GM23338 (cell line): ENCODE data around the gene CABLES2. TPM values are rescaled to one million over a fixed set of nuclear protein-coding genes. Genes with fewer than 3 reads are reported as not detected.

Experiments
- ATAC-seq: fragments of 200-7000 bp; cut with Tn5 transposase; 3 replicates; pipeline ENCODE4 v1.9.1; 2020
- DNase-seq: peaks from one replicate; pipeline ENCODE4 v3.0.0-alpha.2; 2015; ENCODE audit warnings: low spot score
- H2AFZ ChIP-seq: fragments of 200-600 bp; sonication (generic); 2 replicates; pipeline ENCODE4 v1.8.0; 2016; ENCODE audit warnings: antibody characterized with exemption, mild to moderate bottlenecking, moderate library complexity
- H3F3A ChIP-seq: fragments of 200-600 bp; sonication (generic); replicated peaks from 2 replicates; pipeline ENCODE4 v1.8.0; 2017; ENCODE audit warnings: antibody characterized with exemption, mixed run types, low read depth
- H3K27ac ChIP-seq: fragments of 200-600 bp; sonication (generic); 2 replicates; pipeline ENCODE4 v1.6.1; 2016; ENCODE audit warnings: low read depth
- H3K27me3 ChIP-seq: fragments of 200-600 bp; sonication (generic); 2 replicates; pipeline ENCODE4 v1.8.0; 2016; ENCODE audit warnings: mild to moderate bottlenecking, mixed run types, moderate library complexity; ENCODE audit not compliant: insufficient read depth
- H3K36me3 ChIP-seq: fragments of 200-600 bp; sonication (generic); 2 replicates; pipeline ENCODE4 v1.8.0; 2016; ENCODE audit warnings: mild to moderate bottlenecking; ENCODE audit not compliant: insufficient read depth
- H3K4me1 ChIP-seq: fragments of 200-600 bp; sonication (generic); 2 replicates; pipeline ENCODE4 v1.8.0; 2016; ENCODE audit warnings: mild to moderate bottlenecking, moderate library complexity; ENCODE audit not compliant: insufficient read depth
- H3K4me2 ChIP-seq: fragments of 200-600 bp; sonication (generic); 2 replicates; pipeline ENCODE4 v1.7.1; 2017; ENCODE audit warnings: mixed run types
- H3K4me3 ChIP-seq: fragments of 200-600 bp; sonication (generic); 2 replicates; pipeline ENCODE4 v1.6.1; 2016; ENCODE audit warnings: mixed run types
- H3K79me2 ChIP-seq: fragments of 200-600 bp; sonication (generic); replicated peaks from 2 replicates; pipeline ENCODE4 v1.8.0; 2017; ENCODE audit warnings: mild to moderate bottlenecking; ENCODE audit not compliant: insufficient read depth
- H3K9me2 ChIP-seq: fragments of 200-600 bp; sonication (generic); 2 replicates; pipeline ENCODE4 v1.8.0; 2017; ENCODE audit not compliant: insufficient read depth
- H4K20me1 ChIP-seq: fragments of 200-600 bp; sonication (generic); replicated peaks from 2 replicates; pipeline ENCODE4 v1.8.0; 2017; ENCODE audit warnings: mild to moderate bottlenecking; ENCODE audit not compliant: insufficient read depth
- H3K27ac Mint-ChIP-seq: 2 replicates; pipeline ENCODE4 v1.8.0; 2020; ENCODE audit warnings: inconsistent platforms, mild to moderate bottlenecking, moderate library complexity, mixed read lengths
- H3K27me3 Mint-ChIP-seq: 3 replicates; pipeline ENCODE4 v1.8.0; 2022; ENCODE audit warnings: low read depth, mild to moderate bottlenecking, moderate library complexity, mixed read lengths, inconsistent platforms; ENCODE audit not compliant: insufficient read depth, poor library complexity
- H3K36me3 Mint-ChIP-seq: 3 replicates; pipeline ENCODE4 v1.8.0; 2021; ENCODE audit warnings: low read depth, mild to moderate bottlenecking, inconsistent platforms, moderate library complexity, mixed read lengths
- H3K4me1 Mint-ChIP-seq: 3 replicates; pipeline ENCODE4 v1.8.0; 2020; ENCODE audit warnings: mild to moderate bottlenecking, inconsistent platforms, mixed read lengths
- H3K4me3 Mint-ChIP-seq: 3 replicates; pipeline ENCODE4 v1.8.0; 2021; ENCODE audit warnings: moderate library complexity, mild to moderate bottlenecking, inconsistent platforms, mixed read lengths
- H3K9me3 Mint-ChIP-seq: 3 replicates; pipeline ENCODE4 v1.8.0; 2020; ENCODE audit warnings: moderate library complexity, mild to moderate bottlenecking, inconsistent platforms, mixed read lengths
- CREB1 ChIP-seq: fragments of 250-450 bp; sonication (Bioruptor Pico); IDR thresholded peaks from 2 replicates; pipeline ENCODE4 v1.5.0; 2020; ENCODE audit warnings: low read depth, mild to moderate bottlenecking, moderate library complexity
- CTCF ChIP-seq, 2 experiments: fragments of 200-600 bp in 1 of 2; sonication (generic) in 1 of 2; conservative IDR thresholded peaks; 2 replicates each; pipeline versions ENCODE4 v1.5.1 to v1.6.1; 2016 to 2017; ENCODE audit warnings: antibody characterized with exemption in 2 of 2, low read depth in 2 of 2, mild to moderate bottlenecking in 2 of 2, moderate library complexity in 1 of 2
- ETS1 ChIP-seq: IDR thresholded peaks from 2 replicates; pipeline ENCODE4 v1.6.1; 2016; ENCODE audit warnings: antibody characterized with exemption
- EZH2 ChIP-seq: fragments of 200-600 bp; sonication (generic); IDR thresholded peaks from one replicate; pipeline ENCODE4 v1.8.0; 2017; ENCODE audit warnings: antibody characterized with exemption, mild to moderate bottlenecking, low read depth; ENCODE audit not compliant: unreplicated experiment
- EZH2phosphoT487 ChIP-seq: fragments of 200-600 bp; sonication (generic); IDR thresholded peaks from one replicate; pipeline ENCODE4 v1.8.1; 2018; ENCODE audit warnings: antibody characterized with exemption; ENCODE audit not compliant: unreplicated experiment
- JUNB ChIP-seq: IDR thresholded peaks from one replicate; pipeline ENCODE4 v1.6.1; 2016; ENCODE audit warnings: antibody characterized with exemption; ENCODE audit not compliant: unreplicated experiment
- NANOG ChIP-seq: IDR thresholded peaks from 2 replicates; pipeline ENCODE4 v1.6.1; 2016; ENCODE audit warnings: antibody characterized with exemption, borderline replicate concordance
- POLR2AphosphoS5 ChIP-seq: IDR thresholded peaks from 2 replicates; pipeline ENCODE4 v1.6.1; 2016; ENCODE audit warnings: antibody characterized with exemption, low read depth
- REST ChIP-seq: IDR thresholded peaks from one replicate; pipeline ENCODE4 v1.6.1; 2018; ENCODE audit warnings: antibody characterized with exemption; ENCODE audit not compliant: unreplicated experiment
- ZNF114 ChIP-seq: fragments of 250-450 bp; sonication (Bioruptor Pico); IDR thresholded peaks from 2 replicates; pipeline ENCODE4 v1.5.0; 2020; ENCODE audit warnings: mild to moderate bottlenecking, moderate library complexity
- ZNF331 ChIP-seq: fragments of 250-450 bp; sonication (Bioruptor Pico); IDR thresholded peaks from 2 replicates; pipeline ENCODE4 v1.5.0; 2020; ENCODE audit warnings: low read depth, mild to moderate bottlenecking, moderate library complexity
- polyA plus RNA-seq: library from polyadenylated mRNA; unstranded; fragments of >200 nt; fragmentation: Nextera tagmentation; extraction: Ambion mirVana; gene quantifications from 2 replicates; pipeline ENCODE4 v1.2.1, GENCODE V29; 2016
- total RNA-seq: library from RNA; depleted of rRNA; stranded (reverse); fragments of >200 nt; shearing (Covaris generic); gene quantifications from 2 replicates; pipeline ENCODE4 v1.2.3, GENCODE V29; 2014

CABLES2 gene
- total and polyA plus RNA-seq, 2 experiments from 2014 or later = 4.3 to 12.7 TPM

GRCh38 chr20:62347445-62347844 is 59.6 kb downstream of the CABLES2 start (continued):
- TF ChIP-seq REST (no peak), NANOG (no peak), EZH2phosphoT487 (no peak), CTCF (conservative IDR thresholded peaks at IDR 0.05; ENCODE audit: low read depth in 2 of 2) (no peak), ETS1 (no peak), ZNF114 (no peak), ZNF331 (CRISPR knock-in tag) (no peak), POLR2AphosphoS5 (no peak), CREB1 (CRISPR knock-in tag) (no peak), EZH2 (no peak), JUNB (no peak)

- no peaks in the 10 kb centered on the region for H3K27me3 ChIP-seq
- Mint-ChIP-seq H3K27ac (no peak overlapping the region), H3K36me3 (peaks cover 78% of the 10 kb centered on the region), H3K4me3 (no peak overlapping the region), H3K27me3 (peaks cover 14% of the 10 kb centered on the region), H3K4me1 (peaks cover 5% of the 10 kb centered on the region; the same call in 2 of the 3 replicates), H3K9me3 (peaks cover 24% of the 10 kb centered on the region)
- H4K20me1 ChIP-seq = no peaks in the 10 kb centered on the region; the same call in 1 of the 2 replicates
- H3K9me2 ChIP-seq = no peaks in the 10 kb centered on the region
- H3K4me1 ChIP-seq = no peaks in the 10 kb centered on the region
- H3K4me2 ChIP-seq = no peak overlapping the region
- no peak overlapping the region for H3K27ac ChIP-seq
- no peak overlapping the region for H3K4me3 ChIP-seq
- no peak for ATAC-seq
- no peak overlapping the region for H2AFZ ChIP-seq
- H3F3A ChIP-seq = peaks cover 30% of the 10 kb centered on the region
- TF ChIP-seq ZNF331 (CRISPR knock-in tag) = no peak
- no peak for TF ChIP-seq REST
- no peak for TF ChIP-seq CREB1 (CRISPR knock-in tag)
- TF ChIP-seq CTCF (conservative IDR thresholded peaks at IDR 0.05; ENCODE audit: low read depth in 2 of 2) = no peak
- peaks cover 5% of the 10 kb centered on the region; the same call in 1 of the 2 replicates for H3K79me2 ChIP-seq
- peaks cover 31% of the 10 kb centered on the region for H3K36me3 ChIP-seq
- no peak for DNase-seq
Observed at GRCh38 chr20:62347151-62347404, 60.0 kb downstream of the CABLES2 start.
